Endothelial cell of umbilical vein (primary cell): ENCODE data around the gene OSGIN1. TPM values are rescaled to one million over a fixed set of nuclear protein-coding genes. Genes with fewer than 3 reads are reported as not detected.

Experiments used
- BruUV-seq: library from RNA; stranded (reverse); fragments of 400-500 nt; replicated peaks from 2 replicates; lab custom pipeline; 2021; lab: Mats Ljungman, UMichigan
- CTCF ChIA-PET: fragments of 300-600, 350-600 bp; sonication (Branson Sonifier 250); formaldehyde crosslinking; loops from one replicate; lab custom pipeline; 2021; ENCODE audit warnings: antibody characterized with exemption, inconsistent platforms; lab: Charles Lee
- POLR2A ChIA-PET: fragments of 300-600, 350-600 bp; sonication (Branson Sonifier 250); formaldehyde crosslinking; loops from one replicate; lab custom pipeline; 2021; ENCODE audit warnings: antibody characterized with exemption, inconsistent platforms; lab: Charles Lee
- DNase-seq: peaks from one replicate; pipeline ENCODE4 v3.0.0-alpha.2; 2011; ENCODE audit warnings: low read depth, low spot score
- FAIRE-seq: peaks from 2 replicates; lab custom pipeline; 2011; peaks lifted over from hg19 to GRCh38; lab: Jason Lieb, UNC
- H2AFZ ChIP-seq: 2 replicates; pipeline ENCODE4 v1.6.0; 2012; ENCODE audit warnings: low read depth, low read length, control low read depth, inconsistent platforms
- H3K27ac ChIP-seq: 2 replicates; pipeline ENCODE4 v1.5.1; 2011; ENCODE audit warnings: low read depth, mild to moderate bottlenecking, control low read depth, low read length, moderate library complexity; ENCODE audit not compliant: insufficient read depth
- H3K27me3 ChIP-seq, 2 experiments: 2 replicates each; pipeline versions ENCODE4 v1.6.0 to v1.6.1; 2011; ENCODE audit warnings: low read length in 2 of 2, mixed read lengths in 1 of 2; ENCODE audit not compliant: control insufficient read depth in 2 of 2, insufficient read depth in 2 of 2
- H3K36me3 ChIP-seq, 2 experiments: 2 replicates in 1 of 2; 3 replicates in 1 of 2; pipeline ENCODE4 v1.5.1; 2011; ENCODE audit warnings: low read length in 2 of 2, mild to moderate bottlenecking in 1 of 2, moderate library complexity in 1 of 2; ENCODE audit not compliant: control insufficient read depth in 2 of 2, insufficient read depth in 2 of 2; ENCODE audit errors: extremely low read depth in 1 of 2
- H3K4me1 ChIP-seq: 3 replicates; pipeline ENCODE4 v1.5.1; 2011; ENCODE audit warnings: mild to moderate bottlenecking, low read length; ENCODE audit not compliant: control insufficient read depth, insufficient read depth; ENCODE audit errors: extremely low read depth
- H3K4me2 ChIP-seq: 2 replicates; pipeline ENCODE4 v1.6.1; 2011; ENCODE audit warnings: low read length, control low read depth, mixed read lengths; ENCODE audit not compliant: insufficient read depth
- H3K4me3 ChIP-seq, 3 experiments: fragments of 200-600 bp in 1 of 3; sonication (generic), shearing (Covaris generic) in 1 of 3; replicated peaks in 1 of 3; 2 replicates each; pipeline ENCODE4 v1.5.1; 2011 to 2016; ENCODE audit warnings: control low read depth in 3 of 3, low read length in 3 of 3, mild to moderate bottlenecking in 2 of 3, inconsistent platforms in 1 of 3, low read depth in 1 of 3, moderate library complexity in 1 of 3; ENCODE audit not compliant: insufficient read depth in 1 of 3
- H3K79me2 ChIP-seq: 2 replicates; pipeline ENCODE4 v1.6.0; 2012; ENCODE audit warnings: low read length, inconsistent platforms; ENCODE audit not compliant: control insufficient read depth, insufficient read depth
- H3K9ac ChIP-seq: replicated peaks from 2 replicates; pipeline ENCODE3; 2011; ENCODE audit warnings: low read length, control low read depth; ENCODE audit not compliant: insufficient read depth; ENCODE audit errors: extremely low read depth
- H3K9me1 ChIP-seq: replicated peaks from 3 replicates; pipeline ENCODE4 v1.6.0; 2011; ENCODE audit warnings: mild to moderate bottlenecking, low read length; ENCODE audit not compliant: control insufficient read depth, insufficient read depth; ENCODE audit errors: extremely low read depth
- H3K9me3 ChIP-seq: replicated peaks from 2 replicates; pipeline ENCODE4 v1.5.1; 2012; ENCODE audit warnings: low read length, inconsistent platforms; ENCODE audit not compliant: control insufficient read depth, insufficient read depth
- H4K20me1 ChIP-seq: replicated peaks from 2 replicates; pipeline ENCODE3; 2011; ENCODE audit warnings: mild to moderate bottlenecking, low read length; ENCODE audit not compliant: control insufficient read depth, insufficient read depth; ENCODE audit errors: extremely low read depth
- CTCF ChIP-seq, 2 donors: IDR thresholded peaks; 1 replicate in 1 of 2; 2 replicates in 1 of 2; pipeline ENCODE4 v1.5.1; 2011; ENCODE audit warnings: low read length in 2 of 2, mild to moderate bottlenecking in 2 of 2, moderate library complexity in 2 of 2, control low read depth in 1 of 2, inconsistent platforms in 1 of 2, low read depth in 1 of 2; ENCODE audit not compliant: insufficient read depth in 1 of 2; ENCODE audit errors: extremely low read depth in 1 of 2
- EZH2 ChIP-seq: IDR thresholded peaks from 2 replicates; pipeline ENCODE4 v1.6.1; 2012; ENCODE audit warnings: borderline replicate concordance, low read depth, mild to moderate bottlenecking, moderate library complexity, low read length, inconsistent platforms; ENCODE audit not compliant: severe bottlenecking
- FOS ChIP-seq: IDR thresholded peaks from 2 replicates; pipeline ENCODE4 v1.6.1; 2011; ENCODE audit warnings: mild to moderate bottlenecking, low read length, moderate library complexity, borderline replicate concordance; ENCODE audit not compliant: insufficient read depth
- GATA2 ChIP-seq: IDR thresholded peaks from 2 replicates; pipeline ENCODE4 v1.7.0; 2011; ENCODE audit warnings: low read depth, mild to moderate bottlenecking, moderate library complexity, mixed read lengths, low read length; ENCODE audit not compliant: insufficient read length, insufficient read depth
- JUN ChIP-seq: IDR thresholded peaks from 2 replicates; pipeline ENCODE4 v1.6.1; 2011; ENCODE audit warnings: borderline replicate concordance, low read depth; ENCODE audit not compliant: insufficient read length, insufficient read depth
- MAX ChIP-seq: IDR thresholded peaks from 2 replicates; pipeline ENCODE4 v1.6.1; 2011; ENCODE audit not compliant: insufficient read depth, insufficient read length
- MYC ChIP-seq: IDR thresholded peaks from one replicate; pipeline ENCODE4 v1.6.1; 2011; ENCODE audit warnings: mild to moderate bottlenecking, low read depth, low read length
- POLR2A ChIP-seq: IDR thresholded peaks from 2 replicates; pipeline ENCODE4 v1.6.1; 2012; ENCODE audit warnings: low read depth, mild to moderate bottlenecking, control low read depth, low read length
- POLR2AphosphoS5 ChIP-seq: IDR thresholded peaks from 2 replicates; pipeline ENCODE4 v1.6.1; 2012; ENCODE audit warnings: low read depth, mild to moderate bottlenecking, control low read depth, low read length, moderate library complexity; ENCODE audit not compliant: insufficient read depth
- dilution Hi-C: fragments of 300-500 bp; cut with MboI; formaldehyde crosslinking; loops from one replicate; pipeline ENCODE4 v1.15.0; 2019; ENCODE audit warnings: low sequenced_read_pairs; ENCODE audit not compliant: extremely low pct_ligation_motif_present
- intact Hi-C: fragments of 100-400 bp; cut with micrococcal nuclease; formaldehyde crosslinking; loops from one replicate; pipeline ENCODE4 v1.10.0; 2022
- polyA plus RNA-seq, 4 experiments: library from polyadenylated mRNA; depleted of rRNA in 3 of 4; stranded (reverse) in 3 of 4; unstranded in 1 of 4; fragments of >200 nt; gene quantifications; 2 replicates each; pipeline versions ENCODE4 v1.2.1 to v1.2.3, GENCODE V29; 2011 to 2012; ENCODE audit warnings: missing spikeins in 1 of 4
- total RNA-seq: library from RNA; stranded (reverse); gene quantifications from 2 replicates; pipeline ENCODE4 v1.2.3, GENCODE V29; 2021

OSGIN1 gene
- total and polyA plus RNA-seq, 2 donors (not counting 3 experiments of a cell fraction or from before 2014, with no cell fraction given), result 9.2 to 11.0 TPM

GRCh38 chr16:83945587-83945986 lies 7.5 kb upstream of the OSGIN1 start:
- Histone ChIP-seq H3K27ac (no peak overlapping the region), H2AFZ (no peak overlapping the region), H3K4me3 (no peak overlapping the region), H3K4me2 (no peak overlapping the region), H3K27me3 (no peaks in the 10 kb centered on the region), H3K9me1 (no peaks in the 10 kb centered on the region), H3K9me3 (no peaks in the 10 kb centered on the region), H3K36me3 (no peaks in the 10 kb centered on the region), H3K79me2 (no peaks in the 10 kb centered on the region), H3K4me1 (no peaks in the 10 kb centered on the region), H4K20me1 (no peaks in the 10 kb centered on the region), H3K9ac (no peak overlapping the region)
- ChIA-PET CTCF (no interaction called here), POLR2A (no interaction called here)
- dilution Hi-C loops (no loop called here), intact Hi-C loops (no loop called here)
- no TSS peak for BruUV-seq
- FAIRE-seq, result no peak
- TF ChIP-seq GATA2 (no peak), JUN (no peak), POLR2A (no peak), POLR2AphosphoS5 (no peak)
- no peak for DNase-seq

- Histone ChIP-seq H3K36me3 (no peaks in the 10 kb centered on the region), H3K4me2 (no peak overlapping the region), H2AFZ (no peak overlapping the region), H3K4me3 (no peak overlapping the region), H3K27me3 (no peaks in the 10 kb centered on the region), H3K27ac (no peak overlapping the region), H3K9me3 (no peaks in the 10 kb centered on the region), H3K4me1 (no peaks in the 10 kb centered on the region), H3K9me1 (no peaks in the 10 kb centered on the region), H3K79me2 (no peaks in the 10 kb centered on the region), H4K20me1 (no peaks in the 10 kb centered on the region), H3K9ac (no peak overlapping the region)
- no peak for TF ChIP-seq MYC
- no peak for TF ChIP-seq FOS
- no peak for TF ChIP-seq JUN
- TF ChIP-seq POLR2A, result no peak
- no peak for TF ChIP-seq POLR2AphosphoS5
- TF ChIP-seq CTCF (IDR thresholded peaks at IDR 0.05; ENCODE audit: extremely low read depth in 1 of 2, insufficient read depth in 1 of 2, low read depth in 1 of 2, low read length in 2 of 2), result no peak
- no peak for TF ChIP-seq MAX
- TF ChIP-seq EZH2, result no peak
- no peak for TF ChIP-seq GATA2
- dilution Hi-C loops (no loop called here), intact Hi-C loops (no loop called here)
- no TSS peak for BruUV-seq
- CTCF ChIA-PET, result no interaction called here
- FAIRE-seq (no peak), DNase-seq (no peak)
- POLR2A ChIA-PET, result no interaction called here
Observed at GRCh38 chr16:83946154-83946780, 6.8 kb upstream of the OSGIN1 start.
